Activated CD4-positive, alpha-beta T cell treated with anti-CD3 and anti-CD28 coated beads, Interleukin-2, amount 50 U/mL, for 4 hours (primary cell): ENCODE data around the gene EYA2.

Experiments
- DNase-seq, 2 experiments: peaks; one replicate each; pipeline ENCODE4 v3.0.0-alpha.2; 2020

EYA2 gene

GRCh38 chr20:46934746-46935287, 40.2 kb downstream of the EYA2 start:
- DNase-seq = no peak

GRCh38 chr20:46935394-46936017, 40.9 kb downstream of the EYA2 start:
- no peak for DNase-seq

- DNase-seq = no peak
These were observed 41.9 kb downstream of the EYA2 start for GRCh38 chr20:46936415-46937156.

GRCh38 chr20:46937157-46937523, 42.5 kb downstream of the EYA2 start:
- DNase-seq = no peak

GRCh38 chr20:46937533-46938226, 43.0 kb downstream of the EYA2 start:
- DNase-seq = no peak

- no peak for DNase-seq
These were observed 43.8 kb downstream of the EYA2 start for GRCh38 chr20:46938434-46938833.

- DNase-seq = no peak
These were observed 44.7 kb downstream of the EYA2 start for GRCh38 chr20:46939031-46939965.

GRCh38 chr20:46940616-46941015, 46.0 kb downstream of the EYA2 start:
- DNase-seq = no peak

GRCh38 chr20:46941404-46941803, 46.8 kb downstream of the EYA2 start:
- DNase-seq = no peak

- no peak for DNase-seq
These were observed 49.4 kb downstream of the EYA2 start for GRCh38 chr20:46943861-46944591.

- DNase-seq = no peak
These were observed 50.8 kb downstream of the EYA2 start for GRCh38 chr20:46945465-46945864.

GRCh38 chr20:46946181-46946624, 51.6 kb downstream of the EYA2 start:
- no peak for DNase-seq

GRCh38 chr20:46946796-46947195, 52.2 kb downstream of the EYA2 start:
- no peak for DNase-seq

GRCh38 chr20:46948081-46948480, 53.4 kb downstream of the EYA2 start:
- no peak for DNase-seq

- DNase-seq = no peak
These were observed 56.8 kb downstream of the EYA2 start for GRCh38 chr20:46951405-46951804.

GRCh38 chr20:46951840-46952497, 57.3 kb downstream of the EYA2 start:
- DNase-seq = no peak

- no peak for DNase-seq
These were observed 59.0 kb downstream of the EYA2 start for GRCh38 chr20:46953596-46953995.

GRCh38 chr20:46954490-46955038, 59.9 kb downstream of the EYA2 start:
- DNase-seq = no peak

GRCh38 chr20:46955601-46956556, 61.2 kb downstream of the EYA2 start:
- no peak for DNase-seq
